RCC 7860 (cell line): ENCODE data around the gene BIRC5.
"Not testable (repeated sequence)": the region's sequence is repeated elsewhere in the genome, so short reads cannot be mapped to it uniquely, and the experiment has no call there.

Source experiments
- DNase-seq: peaks from one replicate; pipeline ENCODE4 v3.0.0-alpha.2; 2015; ENCODE audit warnings: low spot score
- FAIRE-seq: peaks from 2 replicates; lab custom pipeline; 2012; peaks lifted over from hg19 to GRCh38; lab: Jason Lieb, UNC

Gene BIRC5

DNA sequence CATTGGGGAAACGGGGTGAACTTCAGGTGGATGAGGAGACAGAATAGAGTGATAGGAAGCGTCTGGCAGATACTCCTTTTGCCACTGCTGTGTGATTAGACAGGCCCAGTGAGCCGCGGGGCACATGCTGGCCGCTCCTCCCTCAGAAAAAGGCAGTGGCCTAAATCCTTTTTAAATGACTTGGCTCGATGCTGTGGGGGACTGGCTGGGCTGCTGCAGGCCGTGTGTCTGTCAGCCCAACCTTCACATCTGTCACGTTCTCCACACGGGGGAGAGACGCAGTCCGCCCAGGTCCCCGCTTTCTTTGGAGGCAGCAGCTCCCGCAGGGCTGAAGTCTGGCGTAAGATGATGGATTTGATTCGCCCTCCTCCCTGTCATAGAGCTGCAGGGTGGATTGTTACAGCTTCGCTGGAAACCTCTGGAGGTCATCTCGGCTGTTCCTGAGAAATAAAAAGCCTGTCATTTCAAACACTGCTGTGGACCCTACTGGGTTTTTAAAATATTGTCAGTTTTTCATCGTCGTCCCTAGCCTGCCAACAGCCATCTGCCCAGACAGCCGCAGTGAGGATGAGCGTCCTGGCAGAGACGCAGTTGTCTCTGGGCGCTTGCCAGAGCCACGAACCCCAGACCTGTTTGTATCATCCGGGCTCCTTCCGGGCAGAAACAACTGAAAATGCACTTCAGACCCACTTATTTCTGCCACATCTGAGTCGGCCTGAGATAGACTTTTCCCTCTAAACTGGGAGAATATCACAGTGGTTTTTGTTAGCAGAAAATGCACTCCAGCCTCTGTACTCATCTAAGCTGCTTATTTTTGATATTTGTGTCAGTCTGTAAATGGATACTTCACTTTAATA is 10.4 kb downstream of the BIRC5 start:
- no peak for DNase-seq

DNA sequence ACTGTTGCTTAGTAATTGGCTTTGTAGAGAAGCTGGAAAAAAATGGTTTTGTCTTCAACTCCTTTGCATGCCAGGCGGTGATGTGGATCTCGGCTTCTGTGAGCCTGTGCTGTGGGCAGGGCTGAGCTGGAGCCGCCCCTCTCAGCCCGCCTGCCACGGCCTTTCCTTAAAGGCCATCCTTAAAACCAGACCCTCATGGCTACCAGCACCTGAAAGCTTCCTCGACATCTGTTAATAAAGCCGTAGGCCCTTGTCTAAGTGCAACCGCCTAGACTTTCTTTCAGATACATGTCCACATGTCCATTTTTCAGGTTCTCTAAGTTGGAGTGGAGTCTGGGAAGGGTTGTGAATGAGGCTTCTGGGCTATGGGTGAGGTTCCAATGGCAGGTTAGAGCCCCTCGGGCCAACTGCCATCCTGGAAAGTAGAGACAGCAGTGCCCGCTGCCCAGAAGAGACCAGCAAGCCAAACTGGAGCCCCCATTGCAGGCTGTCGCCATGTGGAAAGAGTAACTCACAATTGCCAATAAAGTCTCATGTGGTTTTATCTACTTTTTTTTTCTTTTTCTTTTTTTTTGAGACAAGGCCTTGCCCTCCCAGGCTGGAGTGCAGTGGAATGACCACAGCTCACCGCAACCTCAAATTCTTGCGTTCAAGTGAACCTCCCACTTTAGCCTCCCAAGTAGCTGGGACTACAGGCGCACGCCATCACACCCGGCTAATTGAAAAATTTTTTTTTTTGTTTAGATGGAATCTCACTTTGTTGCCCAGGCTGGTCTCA is 11.2 kb downstream of the BIRC5 start:
- DNase-seq (no peak), FAIRE-seq (no peak)

More for the DNA sequence above, 10.4 kb downstream of the BIRC5 start:
- no peak for FAIRE-seq

DNA sequence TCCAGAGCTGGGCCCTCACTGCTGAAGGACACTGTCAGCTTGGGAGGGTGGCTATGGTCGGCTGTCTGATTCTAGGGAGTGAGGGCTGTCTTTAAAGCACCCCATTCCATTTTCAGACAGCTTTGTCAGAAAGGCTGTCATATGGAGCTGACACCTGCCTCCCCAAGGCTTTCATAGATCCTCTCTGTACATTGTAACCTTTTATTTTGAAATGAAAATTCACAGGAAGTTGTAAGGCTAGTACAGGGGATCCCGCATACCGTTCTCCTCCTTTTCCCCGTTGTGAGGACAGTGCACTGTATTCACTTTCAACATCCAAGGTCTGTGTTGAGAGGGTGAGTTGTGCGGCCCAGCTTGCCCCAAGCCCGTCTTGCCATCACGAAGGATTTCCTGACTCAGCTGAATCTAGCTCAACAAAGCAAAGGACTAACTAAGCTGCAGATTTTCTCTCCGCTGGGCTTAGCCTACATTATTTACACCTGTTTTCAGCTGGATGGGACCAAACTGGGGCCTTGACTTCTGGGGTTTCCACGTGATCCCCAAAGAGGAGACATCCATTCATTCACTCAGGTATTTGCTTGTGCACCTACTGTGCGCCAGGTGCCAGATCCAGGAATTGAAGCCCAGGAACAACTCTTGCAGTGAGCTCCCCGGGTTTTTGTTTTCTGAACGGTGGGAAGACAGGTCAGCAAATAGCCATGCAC is 12.2 kb downstream of the BIRC5 start:
- DNase-seq (no peak), FAIRE-seq (no peak)

DNA sequence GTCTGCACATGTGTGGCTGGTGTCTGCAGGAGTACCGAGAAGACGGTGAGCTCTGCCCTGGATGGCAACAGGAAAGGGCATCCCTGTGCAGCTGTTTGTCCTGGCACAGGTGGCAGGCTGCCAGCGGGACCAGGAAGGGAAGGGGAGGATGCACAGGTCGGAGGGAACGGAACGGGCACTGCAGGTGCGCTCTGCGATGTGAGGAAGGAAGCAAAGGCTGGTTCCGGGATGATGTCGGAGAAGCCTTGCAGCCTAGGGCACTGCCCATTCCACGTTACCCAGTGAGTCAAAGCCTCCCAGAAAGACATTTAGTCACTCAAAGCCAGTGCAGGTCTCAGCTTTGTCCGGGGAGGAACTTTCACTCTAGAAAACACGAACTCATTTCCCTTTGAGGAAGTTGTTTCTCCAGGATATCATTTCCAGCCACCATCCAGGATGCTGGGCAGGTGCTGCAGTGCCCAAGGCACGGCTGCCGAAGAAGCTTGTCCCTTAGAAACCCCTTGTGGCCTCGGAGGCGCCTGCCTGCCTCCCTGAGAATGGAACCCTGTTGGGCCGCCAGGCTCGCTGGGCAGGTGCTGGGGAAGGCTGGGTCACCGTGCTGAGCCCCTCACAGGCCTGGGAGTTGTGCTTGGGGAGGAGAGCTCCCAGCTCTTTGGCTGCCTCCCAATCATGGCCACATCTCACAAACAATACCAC is 12.9 kb downstream of the BIRC5 start:
- FAIRE-seq (no peak), DNase-seq (peak; percentile 23)

DNA sequence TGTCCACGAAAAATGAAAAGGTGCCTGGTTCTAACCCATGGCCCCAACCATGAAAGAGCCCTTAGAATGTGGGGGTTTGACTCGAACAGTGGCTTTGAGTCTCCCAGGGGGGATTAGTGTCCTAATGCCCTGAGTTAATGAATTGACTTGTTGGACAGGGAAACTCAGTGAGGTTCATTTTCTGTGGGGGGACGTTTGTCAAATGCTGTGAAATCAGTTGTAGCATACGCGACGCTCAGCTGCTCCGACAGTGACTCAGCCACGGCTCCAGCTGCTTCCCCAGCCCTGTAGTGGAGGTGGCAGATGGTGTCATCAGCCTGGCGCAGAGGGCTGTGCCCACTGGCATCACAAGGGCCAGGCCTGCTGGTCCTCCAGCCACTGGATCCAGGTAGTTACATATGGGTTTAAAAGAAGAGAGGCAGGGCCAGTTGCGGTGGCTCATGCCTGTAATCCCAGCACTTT is 13.4 kb downstream of the BIRC5 start:
- FAIRE-seq (no peak), DNase-seq (peak; percentile 40)

DNA sequence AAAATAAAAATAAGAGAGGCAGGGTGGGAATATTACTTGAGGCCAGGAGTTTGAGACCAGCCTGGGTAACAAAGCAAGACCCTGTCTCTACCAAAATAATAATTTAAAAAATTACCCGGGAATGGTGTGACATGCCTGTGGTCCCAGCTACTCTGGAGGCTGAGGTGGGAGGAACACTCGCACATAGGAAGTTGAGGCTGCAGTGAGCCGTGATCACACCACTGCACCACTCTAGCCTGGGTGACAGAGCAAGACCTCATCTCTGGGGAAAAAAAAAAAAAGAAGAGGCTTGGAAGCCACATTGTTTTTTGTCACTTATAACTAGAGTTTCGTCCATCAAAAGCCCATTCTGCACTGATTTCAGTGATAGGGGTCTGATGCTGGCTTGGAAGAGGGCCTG is 14.1 kb downstream of the BIRC5 start:
- no peak for DNase-seq
- FAIRE-seq: no peak

DNA sequence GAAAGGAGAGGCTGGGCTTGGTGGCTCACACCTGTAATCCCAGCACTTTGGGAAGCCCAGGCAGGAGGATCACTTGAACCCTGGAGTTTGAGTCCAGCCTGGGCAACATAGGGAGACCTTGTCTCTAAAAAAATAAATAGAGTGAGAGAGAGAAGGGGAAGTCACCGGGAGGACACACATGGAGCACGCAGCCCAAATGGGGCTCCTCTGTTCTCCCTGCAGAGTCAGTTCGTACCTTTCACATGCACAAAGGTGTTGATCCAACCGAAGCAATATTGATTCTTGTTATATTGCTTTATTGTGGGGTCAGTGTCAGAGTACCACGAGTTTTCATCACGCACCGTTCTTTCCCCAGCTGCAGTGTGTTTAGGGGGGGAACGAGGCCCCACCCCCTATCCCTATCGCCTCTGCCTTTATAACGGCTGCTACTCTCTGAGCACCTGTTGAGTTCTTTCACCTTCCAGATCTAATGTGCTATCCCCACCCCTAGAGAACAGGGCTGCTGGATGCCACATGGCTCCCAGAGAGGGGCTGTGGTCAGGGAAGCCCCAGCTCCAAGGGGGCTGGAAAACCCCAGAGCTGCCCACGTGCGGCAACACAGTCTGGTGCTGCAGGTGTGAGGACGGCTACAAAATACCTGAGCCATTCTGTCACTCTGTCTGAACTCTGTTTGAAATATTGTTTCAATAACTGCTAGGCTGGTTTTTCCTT is 16.4 kb downstream of the BIRC5 start:
- FAIRE-seq (no peak), DNase-seq (no peak)

DNA sequence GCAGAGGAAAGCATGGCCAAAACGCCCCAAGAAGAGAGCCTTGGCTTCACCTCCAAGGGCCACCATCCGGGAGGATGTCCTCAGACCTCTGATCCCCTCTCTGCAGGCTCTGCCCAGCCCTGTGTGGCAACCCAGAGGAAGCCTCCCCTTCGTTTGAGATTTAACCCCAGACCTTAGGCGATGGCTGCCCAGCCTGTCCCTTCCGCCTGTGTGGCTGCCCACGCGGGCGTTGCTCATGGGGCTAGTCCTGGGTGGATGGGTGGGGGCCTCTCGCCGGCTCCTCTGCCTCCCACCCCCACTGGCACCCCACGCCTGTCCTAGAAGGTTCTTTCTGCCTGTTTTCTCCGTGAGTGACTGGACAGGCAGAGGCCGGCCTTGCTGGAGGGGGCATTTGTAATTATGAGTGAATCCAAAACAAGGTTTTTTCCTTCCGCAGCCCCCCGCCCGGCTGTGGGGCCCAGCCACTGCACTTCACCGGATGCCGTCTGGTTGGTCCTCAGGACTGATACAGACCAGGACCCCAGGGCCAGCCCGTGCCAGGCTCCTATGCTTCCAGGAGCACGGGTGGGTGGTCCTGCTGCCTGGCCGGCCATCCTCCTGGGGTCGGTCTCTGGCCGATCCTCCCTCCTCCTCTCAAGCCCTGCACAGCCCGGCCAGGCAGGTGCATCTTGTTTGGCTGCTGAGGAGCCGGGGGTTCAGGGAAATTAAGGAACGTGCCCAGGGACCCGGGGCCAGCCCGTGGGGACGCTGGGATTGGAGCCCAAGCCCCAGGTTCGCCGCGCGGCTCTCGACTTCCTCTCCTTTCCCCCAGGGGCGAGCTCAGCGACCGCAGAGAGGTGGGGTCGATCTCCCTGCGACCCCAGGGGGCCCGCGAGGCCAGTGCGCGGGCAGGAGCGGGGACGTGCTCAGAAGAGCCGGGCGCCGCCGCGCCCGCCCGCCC is 17.2 kb downstream of the BIRC5 start, which contains the start of gene TMEM235:
TMEM235 (plus strand) TSS at position 636 of the 940 bp plus-strand sequence. CDS start 393 bp downstream, outside the sequence.
- DNase-seq: no peak
- FAIRE-seq: no peak

DNA sequence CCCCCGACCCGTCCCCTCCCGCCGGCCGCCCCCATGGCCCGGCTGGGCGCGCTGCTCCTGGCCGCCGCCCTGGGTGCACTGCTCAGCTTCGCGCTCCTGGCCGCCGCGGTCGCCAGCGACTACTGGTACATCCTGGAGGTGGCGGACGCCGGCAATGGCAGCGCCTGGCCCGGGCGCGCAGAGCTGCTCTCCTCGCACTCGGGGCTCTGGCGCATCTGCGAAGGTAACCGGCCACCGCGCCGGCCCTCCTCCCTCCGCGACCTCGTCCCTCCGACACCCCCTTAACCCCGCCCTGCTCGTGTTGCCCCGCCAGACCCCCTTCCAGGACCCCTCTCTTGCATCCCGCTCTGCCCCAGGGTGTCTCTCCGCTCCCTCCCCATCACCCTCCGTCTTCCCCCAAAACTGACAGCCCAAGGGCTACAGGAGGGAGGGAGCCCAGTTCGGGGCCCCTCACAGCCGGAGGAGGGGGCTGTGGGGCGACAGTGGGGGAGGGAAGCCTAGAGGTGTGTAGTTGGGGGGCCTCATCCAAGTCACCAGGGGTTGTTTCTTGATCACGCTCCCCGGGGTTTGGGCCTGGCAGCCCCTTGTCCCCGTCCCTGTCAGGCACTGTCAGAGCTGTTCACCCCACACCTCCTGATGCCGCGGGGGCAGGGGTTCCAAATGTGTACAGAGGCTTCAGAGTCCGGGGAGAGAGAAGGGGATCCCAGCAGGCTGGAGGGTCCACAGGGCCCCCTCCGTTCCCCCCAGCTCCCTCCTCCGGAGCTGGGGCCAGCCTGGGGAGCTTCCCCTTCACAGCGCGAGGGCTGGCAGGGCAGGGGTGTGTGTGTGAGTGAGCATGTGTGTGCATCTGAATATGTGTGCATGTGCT is 18.2 kb downstream of the BIRC5 start:
- DNase-seq (no peak), FAIRE-seq (no peak)

DNA sequence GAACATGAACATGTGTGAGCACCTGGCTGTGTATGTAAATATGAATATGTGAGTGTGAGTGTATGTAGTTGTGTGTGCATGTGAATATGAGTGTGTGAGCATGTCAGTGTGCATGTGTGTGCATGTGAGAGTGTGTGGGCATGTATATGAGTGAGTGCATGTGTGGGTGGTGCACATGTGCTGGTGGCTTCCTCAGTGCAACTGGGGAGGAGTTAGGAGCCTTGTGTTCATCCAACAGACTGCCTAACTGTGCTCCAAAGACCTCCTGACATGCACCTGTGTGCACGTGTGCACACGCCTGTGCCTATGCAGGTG is 18.8 kb downstream of the BIRC5 start:
- FAIRE-seq (no peak), DNase-seq (no peak)

DNA sequence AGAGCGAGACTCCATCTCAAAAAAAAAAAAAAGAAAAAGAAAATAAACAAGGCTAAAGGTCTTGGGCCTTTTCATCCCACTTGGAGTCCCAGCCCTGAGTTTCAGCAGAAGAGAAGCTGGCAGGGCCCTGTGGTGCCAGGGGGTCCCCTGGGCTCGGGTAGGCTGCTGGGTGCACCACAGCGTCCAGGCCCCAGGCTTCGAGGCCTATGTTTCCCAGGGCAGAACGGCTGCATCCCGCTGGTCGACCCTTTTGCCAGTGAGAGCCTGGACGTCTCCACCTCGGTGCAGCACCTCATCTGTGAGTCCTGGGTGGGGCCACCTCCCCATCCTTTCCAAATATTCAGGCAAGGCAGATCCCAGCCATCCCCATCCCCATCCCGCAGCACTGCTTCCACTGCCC is 19.6 kb downstream of the BIRC5 start:
- FAIRE-seq: no peak
- DNase-seq: no peak

DNA sequence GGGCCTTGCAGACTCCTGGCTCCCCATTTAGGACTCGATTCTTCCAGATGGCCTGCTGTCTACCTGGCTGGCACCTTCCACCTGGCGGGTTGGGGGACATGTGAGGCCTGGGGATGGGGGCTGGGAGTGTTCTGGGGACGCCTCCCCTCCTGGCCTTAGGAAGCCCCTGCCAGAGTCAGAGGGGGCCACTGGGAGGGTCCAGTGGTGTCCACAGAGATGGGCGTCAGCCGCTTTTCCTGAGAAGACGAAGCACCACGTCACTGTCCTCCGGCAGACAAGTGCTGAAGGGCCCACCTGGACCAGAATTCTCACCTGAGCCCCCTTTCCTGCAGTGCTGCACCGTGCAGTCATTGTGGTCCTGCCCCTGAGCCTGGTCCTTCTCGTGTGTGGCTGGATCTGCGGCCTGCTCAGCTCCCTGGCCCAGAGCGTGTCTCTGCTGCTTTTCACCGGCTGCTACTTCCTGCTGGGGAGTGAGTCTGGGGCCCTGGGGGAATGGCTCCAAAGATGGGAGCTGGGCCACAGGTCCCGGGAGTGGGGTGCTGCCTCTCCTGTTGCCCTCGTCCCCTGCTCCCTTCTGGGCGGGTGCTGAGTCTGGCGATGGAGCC is 20.3 kb downstream of the BIRC5 start:
- FAIRE-seq: no peak
- DNase-seq: no peak

DNA sequence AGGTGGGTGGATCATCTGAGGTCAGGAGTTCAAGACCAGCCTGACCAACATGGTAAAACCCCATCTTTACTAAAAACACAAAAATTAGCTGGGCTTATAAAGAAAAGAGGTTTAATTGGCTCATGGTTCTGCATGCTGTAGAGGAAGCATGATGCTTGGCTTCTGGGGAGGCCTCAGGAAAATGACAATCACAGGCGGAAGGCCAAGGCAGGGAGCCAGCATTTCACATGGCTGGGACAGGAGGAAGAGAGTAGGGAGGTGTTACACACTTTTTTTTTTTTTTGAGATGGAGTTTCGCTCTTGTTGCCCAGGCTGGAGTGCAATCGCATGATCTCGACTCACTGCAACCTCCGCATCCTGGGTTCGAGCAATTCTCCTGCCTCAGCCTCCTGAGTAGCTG is 21.0 kb downstream of the BIRC5 start:
- DNase-seq, FAIRE-seq: not testable (repeated sequence)

DNA sequence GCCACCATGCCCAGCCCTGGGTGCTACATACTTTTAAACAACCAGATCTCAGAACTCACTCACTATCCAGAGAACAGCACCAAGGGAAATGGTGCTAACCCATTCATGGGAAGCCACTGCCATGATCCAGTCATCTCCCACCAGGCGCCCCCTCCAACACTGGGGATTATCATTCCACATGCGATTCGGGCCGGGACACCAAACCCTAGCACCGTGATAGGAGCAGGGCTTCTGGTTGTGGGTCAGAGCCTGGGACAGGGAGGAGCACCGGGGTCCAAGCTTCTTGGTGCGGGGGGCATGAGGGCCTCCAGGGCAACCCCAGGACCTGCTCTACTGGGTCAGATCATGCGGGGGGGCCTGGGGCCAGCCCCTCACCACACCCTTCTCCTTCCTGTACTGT is 21.8 kb downstream of the BIRC5 start:
- FAIRE-seq (no peak), DNase-seq (no peak)

DNA sequence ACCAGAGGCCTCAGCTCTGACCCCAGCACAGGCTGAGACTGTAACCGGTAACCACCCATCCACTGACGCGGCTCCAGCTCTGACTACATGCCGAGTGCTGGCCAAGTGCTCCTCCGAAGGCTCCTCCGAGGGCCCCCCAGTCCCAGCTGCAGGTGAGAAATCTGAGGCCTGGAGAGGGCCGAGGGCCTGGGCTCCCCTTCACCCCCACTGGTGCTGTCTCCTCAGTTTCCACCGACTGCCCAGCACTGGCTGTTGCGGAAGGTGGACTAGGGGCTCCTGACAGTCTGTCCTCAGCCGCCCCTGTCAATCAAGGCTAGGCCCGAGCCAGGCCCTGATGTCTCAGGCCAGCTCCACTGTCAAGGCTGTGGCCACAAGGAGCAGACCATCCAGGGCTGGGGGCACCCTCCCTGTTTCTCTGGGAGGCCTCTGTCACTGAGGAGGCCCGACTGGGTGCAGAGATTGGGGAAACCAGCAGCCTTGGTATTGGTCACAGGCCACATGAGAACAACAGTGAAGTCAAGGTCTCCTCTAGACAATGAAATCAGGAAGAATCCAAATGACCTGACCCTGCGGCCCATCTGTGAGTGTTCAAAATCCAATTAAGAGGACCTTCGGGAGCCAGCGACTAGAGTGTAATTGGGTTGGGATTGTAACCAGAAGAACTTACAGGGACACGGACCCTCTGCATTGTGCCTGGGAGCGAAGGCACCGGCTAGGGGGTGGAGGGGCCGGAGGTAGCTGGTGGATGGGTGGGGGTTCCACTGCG is 22.5 kb downstream of the BIRC5 start:
- DNase-seq (no peak), FAIRE-seq (no peak)

DNA sequence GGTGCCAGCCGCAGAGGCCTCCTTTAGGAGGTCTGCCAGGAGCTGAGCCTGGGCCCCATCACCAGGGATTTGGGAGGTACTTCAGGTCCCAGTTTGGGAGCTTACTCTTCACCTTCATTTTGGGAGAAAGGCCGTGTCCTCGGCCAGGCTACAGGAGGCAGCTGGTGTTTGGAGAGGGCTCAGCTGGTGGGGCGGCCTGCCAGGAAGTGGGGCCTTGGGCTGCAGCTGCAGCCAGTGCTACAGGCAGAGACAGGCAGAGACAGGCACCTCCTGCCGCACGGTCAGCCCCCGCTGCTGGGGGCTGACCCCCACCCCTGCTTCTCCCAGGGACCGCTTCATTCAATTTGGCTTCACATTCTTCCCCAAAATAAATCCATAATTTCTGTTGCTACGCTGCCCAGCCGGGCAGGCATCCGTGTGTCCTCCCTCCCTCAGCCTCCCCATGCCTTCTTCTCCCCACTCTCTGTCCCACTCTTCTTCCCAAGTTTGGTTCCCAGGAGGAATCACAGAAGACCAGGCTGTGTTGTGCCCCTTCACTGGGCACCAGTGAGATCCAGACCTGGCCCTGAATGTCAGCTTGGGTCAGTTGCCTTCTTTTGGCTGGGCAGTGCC is 23.5 kb downstream of the BIRC5 start:
- DNase-seq (no peak), FAIRE-seq (no peak)
